K562 (cell line): Measurements from ENCODE around the gene SLC25A5. TPM values are rescaled to one million over a fixed set of nuclear protein-coding genes. Genes with fewer than 3 reads are reported as not detected.

Source experiments
- C11orf30 ChIP-seq: fragments of 450-650 bp; IDR thresholded peaks from 2 replicates; pipeline ENCODE4 v1.6.1; 2016; ENCODE audit warnings: low read depth, mild to moderate bottlenecking
- DIDO1 ChIP-seq: fragments of 450-650 bp; IDR thresholded peaks from 2 replicates; pipeline ENCODE4 v1.6.1; 2016; ENCODE audit warnings: low read depth, missing biosample characterization, missing genetic modification characterization
- E2F8 ChIP-seq: fragments of 450-650 bp; IDR thresholded peaks from 2 replicates; pipeline ENCODE4 v1.7.1; 2018; ENCODE audit warnings: mild to moderate bottlenecking, low read depth; ENCODE audit not compliant: partially characterized antibody
- GABPA ChIP-seq: fragments of 200-800 bp; sonication (Bioruptor generic); conservative IDR thresholded peaks from 2 replicates; pipeline ENCODE4 v1.6.1; 2016; ENCODE audit warnings: low read depth, missing genetic modification characterization, missing compliant biosample characterization
- KDM4B ChIP-seq, 2 experiments: fragments of 450-650 bp in 1 of 2; sonication (generic) in 1 of 2; IDR thresholded peaks; 2 replicates each; pipeline ENCODE4 v1.6.1; 2016 to 2017; ENCODE audit warnings: borderline replicate concordance in 2 of 2, antibody characterized with exemption in 1 of 2, low read depth in 1 of 2, mild to moderate bottlenecking in 1 of 2
- MED1 ChIP-seq: sonication (generic); formaldehyde crosslinking; IDR thresholded peaks from 2 replicates; pipeline ENCODE4 v1.8.1; 2023; ENCODE audit warnings: missing genetic modification reagents, borderline replicate concordance
- SAFB ChIP-seq: fragments of 200-400 bp; formaldehyde crosslinking; IDR thresholded peaks from 2 replicates; pipeline ENCODE4 v1.6.1; 2017; ENCODE audit warnings: low read depth, low read length, borderline replicate concordance
- SMARCA4 ChIP-seq: fragments of 450-650 bp; IDR thresholded peaks from 2 replicates; pipeline ENCODE4 v1.6.1; 2016
- TAF1 ChIP-seq: IDR thresholded peaks from 2 replicates; pipeline ENCODE4 v1.6.1; 2011; ENCODE audit warnings: mild to moderate bottlenecking, low read length, moderate library complexity; ENCODE audit not compliant: insufficient read depth, control insufficient read depth, severe bottlenecking; ENCODE audit errors: extremely low read depth
- TCFL5 ChIP-seq: fragments of 250-450 bp; sonication (Bioruptor Pico); conservative IDR thresholded peaks from 2 replicates; pipeline ENCODE4 v1.6.1; 2021; ENCODE audit warnings: mild to moderate bottlenecking, moderate library complexity, matching md5 sums
- UBTF ChIP-seq, 2 experiments: IDR thresholded peaks; 2 replicates each; pipeline ENCODE4 v1.6.1; 2012; ENCODE audit warnings: improper control_type of control experiment in 2 of 2, low read depth in 2 of 2, low read length in 2 of 2, borderline replicate concordance in 1 of 2
- ZBTB5 ChIP-seq: fragments of 450-650 bp; IDR thresholded peaks from 2 replicates; pipeline ENCODE4 v1.6.1; 2017; ENCODE audit warnings: antibody characterized with exemption
- ZC3H8 ChIP-seq: fragments of 450-650 bp; IDR thresholded peaks from 2 replicates; pipeline ENCODE4 v1.6.1; 2017
- ZNF282 ChIP-seq: sonication (generic); formaldehyde crosslinking; IDR thresholded peaks from 2 replicates; pipeline ENCODE4 v1.8.1; 2023; ENCODE audit warnings: missing genetic modification reagents
- ZNF512 ChIP-seq: IDR thresholded peaks from 2 replicates; pipeline ENCODE4 v1.6.1; 2016; ENCODE audit warnings: missing genetic modification characterization, missing compliant biosample characterization
- ZSCAN29 ChIP-seq: fragments of 450-650 bp; IDR thresholded peaks from 2 replicates; pipeline ENCODE4 v1.6.1; 2017
- polyA plus RNA-seq, 8 experiments: library from polyadenylated mRNA; depleted of rRNA in 4 of 8; stranded (reverse) in 5 of 8; unstranded in 3 of 8; fragments of >200 nt; fragmentation: Nextera tagmentation in 2 of 8; fragmentation: Illumina TruSeq in 1 of 8; extraction: Ambion mirVana in 2 of 8; extraction: Trizol in 1 of 8; gene quantifications; 2 replicates each; pipeline versions ENCODE4 v1.2.1 to v1.2.3, GENCODE V29; 2011 to 2014; ENCODE audit warnings: inconsistent platforms in 1 of 8, missing spikeins in 1 of 8
- total RNA-seq, 7 experiments: library from RNA; depleted of rRNA in 6 of 7; stranded (reverse); fragments of >200 nt in 6 of 7; fragmentation: Illumina TruSeq in 2 of 7; extraction: Trizol in 2 of 7; gene quantifications; 2 replicates each; pipeline versions ENCODE4 v1.2.1 to v1.2.3, GENCODE V29; 2011 to 2021; ENCODE audit warnings: low replicate concordance in 1 of 7

Gene SLC25A5
- total and polyA plus RNA-seq, 9 of the 15 experiments (the other 6 are each of a cell fraction or from before 2014, with no cell fraction given), result 470 to 5,247 (median 596) TPM

- no peak for TF ChIP-seq ZBTB5
- TF ChIP-seq TAF1, result peak; percentile 60
- no peak for TF ChIP-seq SMARCA4
- no peak for TF ChIP-seq MED1 (CRISPR knock-in tag)
- TF ChIP-seq GABPA, result peak; percentile 92
- no peak for TF ChIP-seq ZC3H8
- no peak for TF ChIP-seq DIDO1 (tag)
- no peak for TF ChIP-seq SAFB
- TF ChIP-seq ZSCAN29, result no peak
- TF ChIP-seq ZNF512 (tag), result no peak
- TF ChIP-seq UBTF (IDR thresholded peaks at IDR 0.05; ENCODE audit: borderline replicate concordance in 1 of 2, low read depth in 2 of 2, low read length in 2 of 2), result no peak
- TF ChIP-seq E2F8, result no peak
- TF ChIP-seq ZNF282 (CRISPR knock-in tag), result no peak
- no peak for TF ChIP-seq TCFL5 (CRISPR knock-in tag)
- no peak for TF ChIP-seq KDM4B (IDR thresholded peaks at IDR 0.05; ENCODE audit: borderline replicate concordance in 2 of 2, low read depth in 1 of 2)
- TF ChIP-seq C11orf30, result no peak; the same call in 1 of the 2 replicates
Observed at GRCh38 chrX:119468551-119469312, 488 bp downstream of the SLC25A5 start (continued).
